ENCODE results near the gene CA12. TPM values are rescaled to one million over a fixed set of nuclear protein-coding genes. Genes with fewer than 3 reads are reported as not detected.
A peak's percentile ranks its signal among the peaks of the same experiment; 100 is the strongest.

Gene CA12
- total RNA-seq, 2 donors from 2014 or later: 1.2 to 2.1 TPM

- Histone ChIP-seq H3K9me3 (ENCODE audit: control insufficient read depth, low read length) (no peaks in the 10 kb centered on the region), H3K27ac (ENCODE audit: low read depth, low read length) (no peak overlapping the region), H3K27me3 (ENCODE audit: control insufficient read depth, insufficient read depth, low read length, poor library complexity, severe bottlenecking) (peaks cover 28% of the 10 kb centered on the region), H3K9ac (ENCODE audit: extremely low read depth, low read length, poor library complexity, severe bottlenecking) (no peak overlapping the region), H3K4me3 (ENCODE audit: low read length) (no peak overlapping the region), H3K4me1 (ENCODE audit: control insufficient read depth, insufficient read depth, low read length) (peaks cover 15% of the 10 kb centered on the region), H3K36me3 (ENCODE audit: control insufficient read depth, insufficient read depth, low read length) (no peaks in the 10 kb centered on the region)
- H3K4me3 Mint-ChIP-seq: peak overlapping the region; percentile 9
- H3K4me1 Mint-ChIP-seq: peaks cover 53% of the 10 kb centered on the region
- WGBS, 2 experiments (ENCODE audit: insufficient coverage in 1 of 2, insufficient read length in 1 of 2): 0 to 32% methylated on average over 1 of the region's 1 CpG
- H3K36me3 Mint-ChIP-seq (ENCODE audit: low read depth): no peaks in the 10 kb centered on the region
- H3K9me3 Mint-ChIP-seq: no peaks in the 10 kb centered on the region
- no peak overlapping the region for H3K27ac Mint-ChIP-seq
- no peak for TF ChIP-seq CTCF (conservative IDR thresholded peaks at IDR 0.05)
- peaks cover 23% of the 10 kb centered on the region for H3K27me3 Mint-ChIP-seq (ENCODE audit: insufficient read depth)
- no peak for DNase-seq
Measured at GRCh38 chr15:63339836-63340235, 41.8 kb downstream of the CA12 start.

GRCh38 chr15:63339006-63339766 lies 42.5 kb downstream of the CA12 start:
- H3K27me3 ChIP-seq (ENCODE audit: control insufficient read depth, insufficient read depth, low read length, poor library complexity, severe bottlenecking): peaks cover 27% of the 10 kb centered on the region
- H3K9ac ChIP-seq (ENCODE audit: extremely low read depth, low read length, poor library complexity, severe bottlenecking): no peak overlapping the region
- TF ChIP-seq CTCF (conservative IDR thresholded peaks at IDR 0.05): no peak
- Mint-ChIP-seq H3K9me3 (no peaks in the 10 kb centered on the region), H3K4me1 (peaks cover 50% of the 10 kb centered on the region), H3K27ac (no peak overlapping the region), H3K4me3 (no peak overlapping the region), H3K36me3 (ENCODE audit: low read depth) (no peaks in the 10 kb centered on the region), H3K27me3 (ENCODE audit: insufficient read depth) (peaks cover 21% of the 10 kb centered on the region)
- DNase-seq: no peak
- H3K36me3 ChIP-seq (ENCODE audit: control insufficient read depth, insufficient read depth, low read length): no peaks in the 10 kb centered on the region
- WGBS, 2 experiments (ENCODE audit: insufficient coverage in 1 of 2, insufficient read length in 1 of 2): 91 to 96% methylated on average over 8 to 10 of the region's 10 CpGs
- peaks cover 15% of the 10 kb centered on the region for H3K4me1 ChIP-seq (ENCODE audit: control insufficient read depth, insufficient read depth, low read length)
- no peak overlapping the region for H3K27ac ChIP-seq (ENCODE audit: low read depth, low read length)
- H3K4me3 ChIP-seq (ENCODE audit: low read length): no peak overlapping the region
- H3K9me3 ChIP-seq (ENCODE audit: control insufficient read depth, low read length): no peaks in the 10 kb centered on the region

GRCh38 chr15:63338170-63338569 lies 43.5 kb downstream of the CA12 start:
- Histone ChIP-seq H3K9me3 (ENCODE audit: control insufficient read depth, low read length) (no peaks in the 10 kb centered on the region), H3K4me3 (ENCODE audit: low read length) (no peak overlapping the region), H3K27ac (ENCODE audit: low read depth, low read length) (no peak overlapping the region), H3K27me3 (ENCODE audit: control insufficient read depth, insufficient read depth, low read length, poor library complexity, severe bottlenecking) (peaks cover 23% of the 10 kb centered on the region), H3K9ac (ENCODE audit: extremely low read depth, low read length, poor library complexity, severe bottlenecking) (no peak overlapping the region), H3K36me3 (ENCODE audit: control insufficient read depth, insufficient read depth, low read length) (no peaks in the 10 kb centered on the region), H3K4me1 (ENCODE audit: control insufficient read depth, insufficient read depth, low read length) (peaks cover 15% of the 10 kb centered on the region)
- no peak overlapping the region for H3K27ac Mint-ChIP-seq
- no peaks in the 10 kb centered on the region for H3K36me3 Mint-ChIP-seq (ENCODE audit: low read depth)
- DNase-seq: no peak
- no peaks in the 10 kb centered on the region for H3K9me3 Mint-ChIP-seq
- TF ChIP-seq CTCF (conservative IDR thresholded peaks at IDR 0.05): no peak
- peaks cover 42% of the 10 kb centered on the region for H3K4me1 Mint-ChIP-seq
- H3K27me3 Mint-ChIP-seq (ENCODE audit: insufficient read depth): peaks cover 21% of the 10 kb centered on the region
- H3K4me3 Mint-ChIP-seq: no peak overlapping the region

Data from endodermal cell (in vitro differentiated cells).